Cerebellar cortex (tissue), 1 donor: Measurements from ENCODE around the gene SYT15.

Experiments used
- DNase-seq: peaks from one replicate; pipeline ENCODE4 v3.0.0-alpha.2; 2015; ENCODE audit warnings: low spot score

The SYT15 gene

DNA sequence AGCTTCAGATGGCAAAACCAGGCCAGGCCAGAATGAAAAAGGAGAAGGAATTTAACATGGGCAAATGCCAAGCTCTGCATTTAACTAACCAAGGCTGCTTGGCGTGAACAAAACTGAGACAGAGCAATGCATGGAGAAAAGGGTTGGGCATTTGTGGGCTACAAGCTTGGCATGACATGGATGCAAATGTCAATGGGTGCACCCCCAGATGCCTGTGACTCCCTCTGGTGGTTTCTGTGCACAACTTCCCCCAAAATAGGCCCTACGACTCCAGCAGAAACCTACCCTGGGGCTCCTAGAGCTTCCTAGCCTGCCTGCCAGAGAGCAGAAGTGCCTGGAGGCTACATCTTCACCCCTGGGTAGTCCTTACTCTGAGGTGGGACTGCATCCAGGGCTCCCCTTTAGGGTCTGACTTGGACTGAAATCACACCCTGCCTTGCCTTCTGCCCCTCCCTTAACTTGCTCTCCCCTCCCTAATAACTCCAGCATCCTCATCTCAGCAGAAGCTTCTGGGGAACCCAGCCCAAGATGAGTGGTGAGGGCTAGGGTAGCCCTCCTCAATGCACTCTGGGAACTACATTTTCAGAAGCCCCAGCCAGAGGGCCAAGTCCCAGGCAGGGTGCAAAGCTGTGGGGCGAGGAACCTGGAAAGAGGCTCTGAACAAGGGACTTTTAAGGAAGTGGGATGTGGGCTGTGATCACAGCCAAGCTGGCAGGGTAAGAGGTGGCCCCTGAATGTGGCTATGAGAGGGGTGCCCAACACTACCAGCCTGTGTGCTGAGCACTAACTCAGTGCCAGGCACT is 33.7 kb upstream of the SYT15 start:
- peak; percentile 32 for DNase-seq

DNA sequence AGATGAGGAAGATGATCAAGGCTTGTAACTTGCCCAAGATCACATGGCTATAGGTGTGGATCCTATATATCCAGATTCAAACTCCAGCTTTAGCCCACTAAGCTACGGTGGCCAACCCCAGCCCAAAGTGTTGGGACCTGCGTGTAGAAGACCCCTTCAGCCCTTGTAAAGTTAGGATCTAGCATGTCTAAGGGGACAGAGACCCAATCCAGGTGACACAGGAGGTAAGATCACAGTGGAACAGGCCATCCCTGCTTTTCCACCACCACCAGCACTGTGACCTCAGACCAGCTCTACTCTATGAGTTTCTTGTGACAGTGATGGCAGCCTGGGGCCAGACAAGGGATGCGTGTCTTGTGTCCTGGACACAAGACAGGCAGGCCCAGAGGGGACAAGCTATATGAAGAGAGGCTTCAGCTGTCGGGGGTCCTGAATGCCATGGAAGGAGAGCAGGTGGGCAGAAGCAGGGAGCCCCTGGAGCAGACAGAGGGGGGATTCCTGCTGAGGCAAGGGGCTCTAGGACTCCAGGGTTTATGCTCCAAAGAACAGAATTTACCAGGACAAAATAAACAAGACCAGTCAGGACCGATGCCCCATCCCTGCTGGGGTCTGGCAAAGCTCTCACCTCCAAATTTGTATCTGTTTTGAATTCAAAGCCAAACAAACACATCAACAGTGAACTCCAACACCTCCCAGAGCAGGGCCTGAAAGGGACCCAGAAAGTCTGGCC is 32.9 kb upstream of the SYT15 start:
- DNase-seq: no peak

DNA sequence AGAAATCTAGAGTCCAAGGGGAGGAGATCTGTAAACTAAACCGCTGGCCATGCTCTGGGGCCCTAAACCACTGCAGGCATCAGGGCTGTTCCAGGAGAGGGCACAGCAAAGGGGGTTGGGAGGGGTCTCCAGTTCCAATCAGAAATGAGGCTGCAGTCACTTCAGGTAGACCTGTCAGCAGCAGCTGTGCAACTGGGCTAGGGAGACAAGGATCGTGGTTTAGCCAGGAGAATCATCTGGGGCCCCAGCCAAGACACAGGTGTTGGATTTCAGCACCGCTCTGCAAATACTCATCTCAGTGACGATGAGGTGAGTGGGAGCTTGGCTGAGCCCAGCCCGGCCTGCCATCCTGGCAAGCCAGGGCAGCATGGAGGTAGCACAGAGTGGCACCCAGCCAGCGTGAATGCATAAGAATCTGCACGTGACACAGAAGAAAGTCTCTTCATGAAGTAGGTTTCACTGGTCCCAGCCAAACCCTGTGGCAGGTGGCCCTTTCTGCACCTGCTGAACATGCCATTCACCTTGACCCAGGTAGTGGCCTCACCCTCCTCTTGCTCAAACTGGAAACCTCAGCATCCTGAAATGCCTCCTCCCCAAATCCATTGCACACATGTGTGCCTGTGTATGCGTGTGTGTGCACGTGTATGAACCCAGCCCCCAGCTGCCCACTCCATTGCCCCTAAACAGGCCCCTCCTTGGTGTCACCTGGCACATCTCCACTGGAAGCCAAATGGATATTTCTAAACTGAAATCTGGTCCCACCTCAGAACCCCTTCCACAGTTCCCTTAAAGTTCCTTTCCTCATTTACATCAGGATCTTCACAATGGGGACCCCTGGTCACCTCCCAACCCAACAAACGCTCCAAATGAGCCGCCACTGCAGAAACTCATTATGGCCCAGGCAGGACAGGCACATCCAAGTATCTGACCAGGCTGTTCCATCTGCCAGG is 32.1 kb upstream of the SYT15 start:
- DNase-seq: peak; percentile 68

DNA sequence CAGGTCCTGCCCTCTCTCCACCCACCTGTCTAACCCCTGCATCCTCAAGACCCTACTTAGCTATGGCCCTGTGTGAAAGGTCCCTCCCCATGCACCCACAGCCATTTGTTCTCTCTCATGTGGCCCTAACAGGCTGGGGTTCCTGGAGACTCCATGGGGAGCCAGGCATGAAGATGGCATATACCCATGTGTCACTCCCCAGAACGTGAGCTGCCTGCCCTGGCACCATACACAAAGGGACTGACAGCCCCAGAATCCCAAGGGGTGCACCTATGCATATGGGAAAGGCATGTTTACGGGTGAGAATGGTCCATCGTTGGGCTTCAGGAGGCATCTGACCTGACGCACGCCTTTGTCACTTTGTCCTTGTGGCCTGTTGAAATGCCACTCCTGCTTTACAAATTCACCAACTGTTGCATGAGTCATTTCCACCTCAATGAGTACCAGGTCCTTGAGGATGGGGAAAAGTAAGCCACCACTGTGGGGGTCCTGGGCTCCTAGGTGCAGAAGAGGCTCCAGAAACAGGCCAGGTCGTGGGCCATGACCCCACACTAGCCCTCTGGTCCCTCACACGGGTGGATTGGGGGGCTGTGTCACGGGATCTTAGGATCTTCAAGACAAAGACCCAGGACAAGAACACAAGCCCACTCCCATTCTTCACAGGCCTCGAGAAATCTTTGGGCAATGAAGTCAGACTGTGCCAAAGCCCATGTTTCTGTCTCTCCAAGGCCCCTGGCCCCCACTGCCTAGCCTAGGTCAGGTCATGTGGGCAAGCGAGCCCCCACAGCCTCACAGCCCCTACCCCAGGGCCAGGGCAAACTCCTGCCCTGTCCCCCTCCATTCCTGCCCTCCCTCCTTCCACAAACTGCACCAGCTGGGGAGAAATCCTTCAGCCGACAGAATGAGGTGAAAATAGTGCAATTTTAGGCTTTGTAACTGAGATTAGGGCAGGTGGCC is 31.1 kb upstream of the SYT15 start:
- DNase-seq: no peak

DNA sequence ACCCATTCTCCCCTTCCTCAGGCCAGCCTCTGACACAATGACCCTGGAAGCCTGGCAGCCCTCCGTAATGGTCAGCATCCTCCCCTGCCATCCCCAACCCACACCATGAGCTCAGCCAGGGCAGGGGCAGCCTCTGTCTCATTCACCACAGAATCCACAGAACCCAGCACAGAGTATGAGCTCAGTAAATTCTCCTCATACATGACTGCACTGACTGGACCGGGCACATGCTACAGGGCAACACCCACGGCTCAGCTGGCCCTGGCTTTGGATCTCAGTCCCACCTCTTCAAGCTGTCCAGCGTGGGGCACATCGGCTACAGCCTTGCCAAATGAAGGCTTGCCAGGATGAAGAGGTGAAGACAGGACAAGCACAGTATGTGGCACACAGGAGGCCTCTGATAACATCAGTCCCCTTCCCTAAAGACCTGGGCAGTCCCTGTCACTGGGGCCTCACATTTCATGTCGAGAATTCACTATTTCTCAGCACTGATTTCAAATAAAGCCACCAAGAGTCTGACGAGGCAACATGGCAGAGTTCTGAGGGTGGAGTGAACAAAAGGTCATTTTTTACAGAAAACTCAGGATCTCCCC is 30.3 kb upstream of the SYT15 start:
- DNase-seq: peak; percentile 43

DNA sequence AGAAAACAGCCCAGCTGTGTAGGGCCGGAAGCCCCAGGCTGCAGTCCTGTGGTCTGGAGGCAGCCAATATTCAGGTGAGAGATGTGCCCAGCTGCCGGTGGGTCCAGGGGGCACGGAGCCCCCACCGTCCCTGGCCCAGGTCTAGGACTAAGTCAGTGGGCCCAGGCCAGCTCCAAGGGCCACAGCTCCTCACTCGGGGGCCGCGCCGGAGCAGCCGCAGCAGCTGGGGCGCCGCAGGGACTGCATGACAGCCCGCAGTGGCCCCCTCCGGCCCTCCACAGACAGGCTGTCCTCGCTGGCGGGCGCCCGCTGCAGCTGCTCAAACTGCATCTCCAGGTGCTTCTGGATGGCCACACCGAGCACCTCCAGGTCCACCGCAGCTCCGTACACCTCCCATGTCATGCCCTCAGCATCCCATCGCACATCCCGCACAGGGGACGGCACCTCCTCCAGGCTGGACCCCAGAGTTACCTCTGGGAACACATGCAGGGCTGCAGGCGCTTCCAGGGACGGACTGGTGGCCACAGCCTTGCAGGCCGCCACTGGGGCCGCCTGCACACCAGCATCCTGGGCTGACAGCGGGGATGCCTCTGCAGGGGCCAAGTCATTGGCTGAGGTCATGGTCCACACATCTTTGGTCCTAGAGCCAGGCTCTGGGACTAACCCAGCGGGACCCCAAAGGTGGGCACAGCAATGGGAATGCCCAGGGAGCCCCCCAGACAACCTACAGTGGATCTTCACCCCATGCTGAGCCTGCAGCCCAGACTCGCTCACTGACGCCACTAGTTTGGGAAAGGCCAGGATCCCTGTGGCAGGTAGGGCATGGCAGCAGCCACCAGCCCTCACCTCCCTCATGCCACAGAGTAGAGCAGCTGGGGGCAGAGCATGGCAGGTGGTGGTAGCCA is 29.5 kb upstream of the SYT15 start:
- DNase-seq: no peak

DNA sequence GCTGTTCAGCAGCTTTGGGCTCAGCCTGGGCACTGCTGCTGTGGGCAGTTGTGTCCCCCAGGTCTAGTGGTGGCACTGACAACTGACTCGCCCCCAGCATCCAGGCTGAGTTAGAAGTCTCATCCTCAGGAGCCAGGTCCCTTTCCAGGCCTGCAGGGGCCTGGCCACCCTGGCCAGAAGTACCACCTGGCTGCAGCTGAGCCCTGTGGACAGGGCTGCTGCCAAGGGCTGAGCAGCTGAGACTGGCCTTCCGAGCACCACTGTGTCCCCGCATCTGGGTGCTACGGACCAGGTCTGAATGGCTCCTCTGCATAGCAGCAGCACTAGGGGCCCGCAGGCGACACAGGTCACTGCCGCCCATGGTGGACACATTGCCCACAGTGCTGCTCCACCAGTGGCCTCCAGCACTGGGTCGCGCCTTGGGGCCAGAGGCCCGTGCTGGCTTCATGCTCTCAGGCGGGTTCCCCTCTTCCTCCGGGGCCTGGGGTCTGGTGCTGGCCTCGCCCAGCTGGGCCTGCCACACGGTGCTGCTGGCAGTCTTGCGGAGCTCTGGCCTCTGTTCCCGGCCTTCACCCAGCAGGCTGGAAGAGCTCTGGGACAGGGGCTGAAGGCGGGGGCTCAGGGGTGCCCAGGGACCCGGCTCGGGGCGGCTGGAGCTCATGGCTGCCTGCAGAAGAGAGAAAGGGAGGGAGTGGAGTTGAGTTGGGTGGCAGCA is 28.7 kb upstream of the SYT15 start:
- DNase-seq: no peak

DNA sequence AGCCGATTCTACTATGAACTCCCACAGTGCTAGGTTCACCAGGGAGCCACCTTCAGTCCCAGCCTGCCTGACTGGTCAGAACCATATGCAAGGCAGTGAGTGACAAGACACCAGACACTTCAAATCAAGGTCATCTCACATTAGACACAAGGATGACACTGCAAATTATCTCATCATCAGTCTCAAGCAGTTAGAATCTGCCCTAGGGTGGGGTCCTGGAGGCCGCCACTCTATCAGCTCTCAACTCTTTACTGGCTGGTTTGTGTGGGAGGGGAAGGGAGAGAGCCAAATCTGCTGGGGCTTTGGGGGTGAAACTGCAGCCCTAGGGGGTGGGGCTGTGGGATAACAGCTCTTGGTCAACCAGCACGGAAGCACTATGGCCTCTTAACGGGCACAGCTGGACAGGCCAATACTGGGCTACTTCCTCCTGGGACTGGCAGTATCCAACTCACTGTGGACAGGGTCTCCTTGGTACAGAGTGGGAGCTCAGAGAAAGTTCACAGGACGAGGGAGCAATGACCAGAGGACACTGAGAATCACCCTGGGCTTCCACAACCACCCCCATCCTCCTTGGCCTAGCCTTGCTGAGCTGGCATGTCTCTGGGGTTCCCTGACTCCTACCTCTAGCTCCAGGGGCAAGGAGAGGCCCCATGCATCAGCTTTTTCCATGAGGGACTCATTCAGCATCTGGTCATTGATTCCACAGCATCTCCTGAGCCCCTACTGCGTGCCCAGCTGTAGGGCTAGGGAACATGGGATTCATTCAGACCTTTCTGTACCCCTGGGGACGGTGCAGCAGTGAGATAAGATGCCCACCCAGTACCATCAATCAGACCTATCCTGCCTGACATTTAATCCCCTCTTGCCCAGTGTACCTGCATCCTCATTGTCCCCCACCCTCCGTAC is 27.9 kb upstream of the SYT15 start:
- DNase-seq: no peak

DNA sequence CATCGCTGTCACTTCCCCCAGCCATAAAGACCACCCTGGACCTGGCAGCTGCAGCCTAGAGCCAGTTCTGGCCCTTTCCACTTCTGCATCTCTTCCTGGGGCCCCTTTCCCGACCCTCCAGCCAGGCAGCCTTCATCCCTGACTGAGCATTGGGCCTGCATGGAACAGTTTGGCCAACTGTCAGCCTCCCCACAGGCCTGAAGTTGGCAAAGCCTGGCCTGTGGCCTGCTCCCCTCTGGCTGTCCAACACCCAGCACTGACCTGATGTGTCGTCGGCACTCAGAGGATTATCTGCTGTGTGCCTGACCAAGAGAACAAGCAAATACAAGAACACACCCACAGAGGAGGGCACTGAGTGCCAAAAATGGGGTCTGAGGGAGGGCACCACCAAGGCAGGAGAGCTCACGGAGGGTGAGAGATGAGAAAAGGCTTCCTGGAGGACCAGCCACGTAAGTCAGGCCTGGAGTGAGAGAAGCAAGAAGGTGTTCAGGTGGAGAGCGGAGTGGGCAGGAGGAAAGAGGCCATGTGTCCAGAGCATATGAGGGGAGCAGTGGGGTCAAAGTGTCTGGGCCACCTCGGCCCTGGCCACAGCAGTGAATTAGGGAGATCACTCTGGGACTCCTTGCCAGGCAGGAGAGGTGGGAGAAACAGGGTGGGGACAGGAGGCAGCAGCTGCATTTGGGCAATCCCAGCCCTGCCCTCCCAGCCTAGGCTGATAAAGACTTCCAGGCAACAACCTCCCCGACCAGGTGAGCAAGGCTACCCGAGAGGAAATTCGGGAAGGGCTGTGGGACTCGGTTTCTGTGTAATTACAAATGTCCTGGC is 27.0 kb upstream of the SYT15 start:
- peak; percentile 81 for DNase-seq

DNA sequence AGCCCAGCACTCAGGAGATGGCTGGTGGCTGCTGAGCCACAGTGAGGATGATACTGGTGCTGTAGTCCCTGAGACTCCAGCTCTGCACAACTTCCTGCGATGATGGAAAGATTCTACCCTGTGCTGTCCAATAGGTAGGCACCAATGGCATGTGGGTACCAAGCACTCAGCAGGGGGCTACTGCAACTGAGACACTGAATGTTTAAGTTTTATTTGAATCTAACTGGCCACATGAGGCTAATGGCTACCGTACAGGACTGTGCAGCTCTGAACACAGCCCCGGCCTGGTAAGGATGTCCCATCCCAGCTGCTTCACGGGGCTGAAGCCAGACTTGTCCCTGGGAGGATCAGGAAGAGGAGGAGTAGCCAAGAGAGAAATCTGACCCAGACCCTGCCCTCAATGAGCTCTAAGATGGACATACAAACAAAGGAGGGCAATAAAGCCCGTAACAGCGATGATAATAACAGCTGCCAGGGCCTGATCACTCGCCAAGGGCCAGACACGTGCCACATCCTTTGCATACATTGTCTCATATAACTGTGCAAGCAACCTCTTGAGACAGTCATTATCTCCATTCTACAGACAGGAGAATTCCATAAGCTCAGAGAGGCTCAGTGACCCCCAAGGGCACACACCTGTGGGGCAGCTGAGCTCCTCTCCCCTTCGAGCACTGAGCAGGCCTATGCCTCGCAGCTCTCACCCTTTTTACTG is 26.2 kb upstream of the SYT15 start:
- no peak for DNase-seq

DNA sequence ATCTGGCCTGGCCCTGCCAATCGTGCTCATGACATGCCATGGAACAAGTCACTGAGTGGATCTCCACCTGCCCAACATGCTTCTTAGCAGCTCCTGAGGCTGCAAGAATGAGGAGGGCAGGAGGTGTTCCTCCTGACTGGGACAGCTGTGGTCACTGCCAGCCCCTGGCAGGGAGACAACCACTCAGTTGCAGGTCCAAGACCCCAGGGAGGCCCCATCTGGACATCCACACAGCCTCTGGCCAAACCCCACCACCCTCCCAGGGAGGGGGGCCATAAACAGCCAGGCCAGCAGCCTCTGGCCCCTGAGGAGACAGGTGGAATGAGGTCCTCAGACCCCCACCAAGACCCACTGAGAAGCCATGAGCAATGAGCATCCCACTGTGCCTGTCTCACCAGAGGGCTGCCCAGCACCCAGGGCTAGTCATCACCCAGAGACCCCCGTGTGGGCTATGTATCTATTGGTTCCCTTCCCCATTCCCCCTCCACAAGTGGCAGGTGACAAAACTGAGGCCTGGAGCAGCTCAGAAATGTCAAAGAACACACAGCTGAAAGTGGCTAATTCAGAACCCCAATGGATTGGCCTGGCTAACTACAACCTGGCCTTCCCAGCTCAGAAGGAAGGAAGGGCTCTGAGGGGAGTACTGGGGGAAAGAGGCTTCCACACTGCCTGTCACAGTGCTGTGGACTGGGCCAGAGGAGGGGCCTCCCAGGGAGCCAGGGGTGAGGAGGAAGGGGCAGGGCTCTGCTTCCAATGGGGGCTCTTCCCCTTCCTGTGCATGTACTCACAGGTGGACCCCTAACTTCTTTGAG is 25.5 kb upstream of the SYT15 start:
- DNase-seq: no peak

DNA sequence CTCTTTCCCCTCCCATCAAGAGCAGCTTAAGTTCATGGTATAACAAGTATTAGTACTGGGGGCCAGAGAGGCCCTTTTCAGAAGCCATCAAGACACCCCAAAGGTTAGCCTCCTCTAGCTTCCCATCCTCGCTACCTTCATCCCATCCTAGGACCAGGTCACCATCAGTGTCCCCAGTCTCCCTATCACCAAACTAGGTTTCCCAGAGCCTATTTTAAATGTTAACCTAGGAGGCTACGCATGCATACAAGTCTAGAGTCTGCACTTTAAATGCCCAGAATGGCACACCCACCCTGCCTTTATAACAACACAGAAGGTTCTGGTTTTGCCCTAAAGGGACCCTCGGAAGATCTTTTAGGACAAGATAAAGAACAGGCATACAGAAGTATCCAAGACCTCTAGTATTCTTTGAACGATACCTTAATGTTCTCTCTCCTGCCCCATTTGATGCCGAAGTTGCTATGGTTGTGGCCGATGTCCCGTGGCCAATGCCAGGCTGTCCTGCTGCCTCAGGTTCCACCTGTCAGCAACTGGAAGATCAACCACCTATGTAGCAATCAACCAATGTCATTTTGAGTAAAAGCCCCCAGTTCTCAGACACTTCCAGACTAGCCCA is 24.7 kb upstream of the SYT15 start:
- DNase-seq: no peak

DNA sequence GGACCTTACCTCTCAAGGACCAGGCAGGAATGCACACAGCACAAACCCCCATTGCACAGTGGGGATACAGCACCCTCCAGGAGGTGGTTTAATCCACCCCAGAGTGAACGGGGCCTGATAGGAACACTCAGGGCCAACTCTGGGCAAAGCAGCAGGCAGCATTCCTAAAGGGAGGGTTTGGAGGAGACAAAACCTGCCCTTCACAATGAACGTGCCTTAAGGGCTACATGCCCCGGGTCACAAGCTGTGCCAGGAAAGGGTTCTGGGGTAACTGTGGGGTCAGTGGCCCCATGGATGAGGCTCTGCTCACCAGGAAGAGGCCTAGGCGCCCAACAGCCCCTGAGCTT is 23.6 kb upstream of the SYT15 start:
- DNase-seq: no peak

DNA sequence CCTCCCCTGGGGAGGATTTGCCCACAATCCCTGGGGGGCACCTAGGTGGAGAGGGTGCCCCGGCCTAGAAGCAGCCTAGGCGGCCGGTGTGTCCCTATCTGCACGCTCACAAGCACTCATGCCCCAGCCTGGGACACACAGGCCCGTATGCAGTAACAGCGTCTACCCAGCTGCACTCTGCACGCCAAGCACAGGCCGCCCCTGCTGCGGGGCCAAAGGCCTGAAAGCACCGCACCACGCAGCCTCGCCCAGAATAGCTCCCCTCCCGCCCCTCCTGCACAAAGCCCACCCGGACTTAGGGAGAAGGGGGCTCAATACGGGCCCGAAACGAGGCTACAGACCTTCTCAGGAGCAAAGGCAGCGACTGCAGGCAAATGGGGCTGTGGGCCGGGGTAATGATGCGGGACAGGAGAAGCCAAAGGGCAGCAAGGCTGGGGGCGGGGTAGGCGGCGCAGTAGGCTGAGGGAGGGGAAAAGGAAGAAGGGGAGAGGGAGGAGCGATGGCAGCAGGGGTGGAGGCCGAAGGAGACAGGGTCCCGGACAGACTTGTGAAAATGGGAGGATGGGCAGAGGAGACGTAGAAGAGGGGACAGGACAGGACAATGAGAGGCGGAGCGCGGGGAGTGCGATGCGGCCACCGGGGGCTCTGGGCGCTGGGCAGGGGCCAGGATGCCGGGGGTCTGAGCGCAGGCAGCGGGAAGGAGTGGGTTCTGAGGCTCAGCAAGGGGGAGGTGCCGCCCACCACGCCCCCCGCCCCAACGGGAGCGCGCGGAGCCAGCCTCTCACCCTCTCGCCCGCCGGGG is 23.0 kb upstream of the SYT15 start:
- peak; percentile 50 for DNase-seq
